Cortex of kidney (tissue), 1 donor: Measurements from ENCODE around the gene NCBP1.
"Not testable (repeated sequence)": the region's sequence is repeated elsewhere in the genome, so short reads cannot be mapped to it uniquely, and the experiment has no call there.

Source experiments
- DNase-seq: peaks from one replicate; lab custom pipeline; 2025; lab: John Stamatoyannopoulos, UW

NCBP1 gene

DNA sequence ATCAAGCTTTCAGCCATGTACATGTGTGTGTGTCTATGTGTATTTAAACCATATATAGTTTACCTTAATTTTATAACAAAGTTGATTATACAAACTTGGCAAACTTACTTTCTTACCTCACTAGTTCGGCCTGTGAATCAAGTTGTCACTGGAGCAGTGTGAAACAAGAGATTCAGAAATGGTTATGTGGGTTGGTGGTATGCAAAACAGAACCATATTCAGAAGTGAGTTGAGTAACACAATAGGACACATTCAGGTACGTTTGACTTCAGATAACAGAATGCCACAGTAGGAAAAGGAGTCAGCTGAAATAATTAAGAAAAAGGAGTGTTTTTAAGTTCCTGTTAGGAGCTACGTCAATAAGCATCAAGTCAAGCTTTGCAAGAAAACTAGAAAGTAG is 42.0 kb downstream of the NCBP1 start:
- DNase-seq = no peak

GRCh38 chr9:97682242-97682641 is 48.6 kb downstream of the NCBP1 start:
- no peak for DNase-seq

GRCh38 chr9:97688654-97689053 is 55.0 kb downstream of the NCBP1 start:
- DNase-seq = no peak

DNA sequence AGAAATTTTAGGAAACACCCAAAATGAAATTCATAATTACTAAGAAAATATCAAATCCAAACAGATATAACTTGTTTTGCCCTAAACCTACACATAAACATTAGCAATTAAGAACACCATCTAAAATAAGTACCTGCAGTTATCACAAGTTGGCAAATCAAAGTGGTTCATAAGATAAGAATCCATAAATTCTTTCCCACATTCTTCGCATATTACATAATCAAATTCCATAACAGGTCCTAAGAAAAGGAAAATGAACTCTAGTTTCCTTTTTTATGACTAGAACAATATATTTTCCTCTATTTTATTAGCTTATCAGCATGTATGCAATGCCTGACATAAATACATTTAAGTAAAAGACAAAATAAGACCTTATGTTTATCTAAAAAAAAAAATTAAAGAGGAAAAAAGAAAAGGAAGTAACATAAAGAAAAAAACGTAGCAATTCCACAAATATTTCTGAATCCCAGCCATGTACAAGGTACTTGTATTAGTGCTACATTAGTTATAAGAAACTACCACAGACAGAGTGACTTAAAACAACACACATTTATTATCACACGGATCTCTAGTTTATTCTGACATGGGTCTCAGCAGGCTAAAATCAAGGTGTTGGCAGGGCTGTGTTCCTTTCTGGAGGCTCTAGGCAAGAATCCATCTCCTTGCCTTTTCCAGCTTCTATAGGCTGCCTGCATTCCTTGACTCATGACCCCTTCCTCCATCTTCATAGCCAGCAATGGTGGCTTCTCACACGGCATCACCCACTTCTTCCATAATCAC is 56.0 kb downstream of the NCBP1 start:
- DNase-seq = no peak

- DNase-seq = no peak
These were observed 61.1 kb downstream of the NCBP1 start for GRCh38 chr9:97694769-97695168.

DNA sequence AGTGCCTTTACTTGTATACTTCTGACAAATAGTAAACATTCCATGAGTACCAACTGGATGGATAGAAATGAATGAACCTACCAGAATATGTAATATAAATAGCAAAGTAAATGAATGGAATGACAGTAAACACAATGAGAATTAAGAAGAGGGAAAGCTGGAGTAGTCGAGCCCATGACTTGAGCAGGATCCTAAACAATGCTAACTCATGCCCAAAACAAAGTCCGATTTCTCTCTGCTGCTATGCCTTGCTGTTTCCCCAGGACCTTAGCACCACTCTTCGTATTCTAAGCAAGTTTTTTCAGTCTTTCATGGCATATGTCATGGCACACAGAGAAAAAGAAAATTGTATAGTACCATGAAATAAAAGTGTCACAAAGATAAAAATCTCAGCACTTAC is 61.8 kb downstream of the NCBP1 start:
- no peak for DNase-seq

DNA sequence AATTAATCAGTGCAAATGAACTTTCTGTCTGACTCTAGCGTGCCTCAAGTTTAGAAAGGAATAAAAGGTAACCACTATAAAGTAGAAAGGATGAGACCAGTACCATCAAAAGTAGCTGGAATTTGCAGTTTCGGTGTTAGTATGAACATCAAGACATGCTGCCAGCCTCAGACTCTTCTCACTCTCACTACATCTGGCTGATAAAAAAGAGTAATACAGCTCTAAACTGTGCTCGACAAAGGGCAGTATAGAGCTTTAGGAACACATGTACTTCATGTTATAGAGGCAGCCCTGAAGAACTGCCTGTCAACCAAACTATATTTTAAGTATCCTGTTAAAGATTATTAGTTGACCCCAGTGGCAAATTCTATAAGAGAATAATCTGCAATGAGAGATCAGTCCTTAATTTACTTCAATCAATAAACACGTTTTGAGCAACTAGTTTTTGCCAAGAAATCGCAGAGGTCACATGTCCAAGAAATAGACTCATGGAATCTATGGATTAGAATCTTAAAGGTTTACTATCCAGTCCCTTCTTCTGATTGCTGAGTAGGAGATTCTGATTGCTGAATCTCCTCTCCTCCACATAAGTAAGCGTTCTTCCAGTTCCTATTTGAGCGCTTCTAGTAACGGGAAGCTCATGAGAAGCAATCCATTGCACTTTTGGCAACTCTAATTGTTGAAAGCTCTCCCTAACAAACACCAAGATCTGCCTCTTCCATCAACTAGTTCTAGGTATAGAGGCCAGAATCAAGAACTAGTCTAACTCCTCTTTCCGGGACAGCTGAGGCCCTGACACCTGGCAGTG is 62.6 kb downstream of the NCBP1 start:
- DNase-seq = no peak

GRCh38 chr9:97696803-97697601 is 63.4 kb downstream of the NCBP1 start, which contains the start of gene XPA:
Gene XPA, minus strand, starts transcription at chr9:97697340. Its CDS starts 48 bp downstream, at chr9:97697292.
- peak; percentile 97 for DNase-seq

- no peak for DNase-seq
These were observed 64.2 kb downstream of the NCBP1 start for GRCh38 chr9:97697837-97698236.

GRCh38 chr9:97698865-97699264 is 65.2 kb downstream of the NCBP1 start:
- DNase-seq = no peak

DNA sequence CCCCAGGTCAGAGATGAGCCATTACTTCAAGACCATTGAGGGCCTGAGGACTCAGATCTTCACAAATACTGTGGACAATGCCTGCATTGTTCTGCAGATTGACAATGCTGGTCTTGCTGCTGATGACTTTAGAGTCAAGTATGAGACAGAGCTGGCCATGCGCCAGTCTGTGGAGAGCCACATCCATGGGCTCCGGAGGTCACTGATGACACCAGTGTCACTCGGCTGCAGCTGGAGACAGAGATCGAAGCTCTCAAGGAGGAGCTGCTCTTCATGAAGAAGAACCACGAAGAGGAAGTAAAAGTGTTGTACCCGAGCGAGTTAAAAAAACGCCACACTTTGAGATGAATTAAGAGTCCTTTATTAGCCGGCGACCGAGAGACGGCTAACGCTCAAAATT is 65.7 kb downstream of the NCBP1 start:
- DNase-seq = not testable (repeated sequence)

- DNase-seq = not testable (repeated sequence)
These were observed 66.2 kb downstream of the NCBP1 start for GRCh38 chr9:97699824-97700223.

DNA sequence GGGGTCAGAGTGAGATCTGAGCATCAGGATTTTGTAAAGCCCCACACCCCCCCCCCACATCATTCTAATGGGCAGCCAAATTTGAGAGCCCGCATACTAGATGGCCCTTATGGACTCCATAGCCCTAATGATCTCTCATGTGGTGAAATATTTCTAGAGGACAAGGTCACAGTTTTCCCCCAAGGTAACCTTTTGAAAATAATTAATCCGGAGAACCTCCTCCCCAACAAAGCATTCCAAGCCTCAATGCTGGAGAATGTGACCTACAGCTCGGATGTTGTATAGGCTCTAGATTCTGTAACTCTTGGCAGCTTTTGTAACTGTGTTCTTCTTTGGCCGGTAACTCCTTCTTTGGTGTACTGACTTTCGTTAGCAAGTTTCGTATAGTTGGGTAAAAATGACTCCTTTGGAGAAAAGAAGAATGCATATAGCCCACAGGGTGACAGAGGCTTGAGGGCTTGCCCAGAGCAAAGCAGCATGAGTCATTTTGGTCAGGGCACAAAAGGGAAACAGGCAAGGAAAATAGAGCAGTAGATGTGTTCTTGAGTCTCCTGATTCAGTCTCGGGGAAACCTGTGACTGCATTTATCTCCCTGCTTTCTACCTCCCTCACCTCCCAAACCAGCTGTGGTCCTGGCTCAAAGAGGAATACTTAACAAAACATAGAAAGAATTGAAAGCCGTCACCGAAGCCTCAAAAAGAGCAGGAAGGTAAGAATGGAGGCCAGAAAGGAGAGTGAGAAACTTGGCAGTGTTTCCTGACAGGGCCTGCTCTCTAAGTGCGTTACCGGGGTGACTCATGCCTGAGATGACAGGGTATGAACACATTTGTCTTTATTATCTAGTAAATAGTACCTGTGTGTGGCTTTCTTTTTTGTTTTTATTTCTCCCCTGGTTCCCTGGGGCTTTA is 70.1 kb downstream of the NCBP1 start:
- DNase-seq = no peak

DNA sequence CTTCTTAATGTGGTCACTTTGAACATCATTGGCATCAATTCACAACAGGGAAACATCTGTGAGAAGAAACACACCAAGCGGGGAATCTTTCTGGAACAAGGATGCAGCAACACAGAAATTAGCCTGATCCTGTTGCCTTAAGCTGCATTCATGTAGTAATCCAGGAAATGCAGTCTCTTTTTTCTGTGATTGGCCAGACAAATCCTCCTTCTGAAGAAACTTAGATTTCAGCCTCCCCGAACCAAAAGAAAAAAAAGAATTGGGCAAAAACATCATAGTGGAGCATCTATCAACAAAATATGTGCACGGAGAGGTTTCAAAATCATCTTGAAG is 70.7 kb downstream of the NCBP1 start:
- no peak for DNase-seq

GRCh38 chr9:97704851-97705250 is 71.2 kb downstream of the NCBP1 start:
- DNase-seq = no peak

GRCh38 chr9:97705354-97705950 is 71.8 kb downstream of the NCBP1 start:
- DNase-seq = no peak

DNA sequence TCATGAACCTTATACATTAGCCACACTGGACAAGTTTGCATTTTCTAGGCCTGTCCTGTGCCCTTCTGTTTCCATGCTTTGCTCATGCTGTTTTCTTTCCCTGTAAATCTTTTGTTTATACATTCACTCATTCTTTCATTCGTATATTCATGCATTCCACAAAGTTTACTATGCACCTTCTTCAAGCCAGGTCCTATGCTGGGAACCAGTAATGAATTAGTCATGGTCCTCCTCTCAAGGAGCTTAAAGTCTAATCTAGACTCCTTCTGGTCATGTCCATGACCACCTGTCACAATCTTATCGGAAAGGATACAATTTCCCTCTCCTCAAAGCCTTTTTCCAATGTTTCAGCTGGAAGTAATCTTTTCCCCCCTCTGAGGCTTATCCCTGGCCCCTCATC is 72.6 kb downstream of the NCBP1 start:
- no peak for DNase-seq

- DNase-seq = no peak
These were observed 77.0 kb downstream of the NCBP1 start for GRCh38 chr9:97710356-97711222.

- no peak for DNase-seq
These were observed 77.6 kb downstream of the NCBP1 start for GRCh38 chr9:97711223-97711626.

- no peak for DNase-seq
These were observed 80.8 kb downstream of the NCBP1 start for GRCh38 chr9:97714435-97714834.
